GM21360 (cell line): ENCODE data around the gene PRDM8.
"Not testable (repeated sequence)": the region's sequence is repeated elsewhere in the genome, so short reads cannot be mapped to it uniquely, and the experiment has no call there.

Source experiments
- ATAC-seq: cut with Tn5 transposase; IDR thresholded peaks from one replicate; pipeline ENCODE4 v1.9.1; 2021; ENCODE audit warnings: mild to moderate bottlenecking, moderate library complexity; ENCODE audit not compliant: unreplicated experiment

PRDM8 gene

GRCh38 chr4:80225595-80225994, 28.3 kb downstream of the PRDM8 start:
- ATAC-seq, result no peak

GRCh38 chr4:80226094-80226493, 28.8 kb downstream of the PRDM8 start:
- ATAC-seq, result no peak

- no peak for ATAC-seq
These were observed 31.2 kb downstream of the PRDM8 start for GRCh38 chr4:80228460-80228859.

- ATAC-seq, result no peak
These were observed 31.8 kb downstream of the PRDM8 start for GRCh38 chr4:80229128-80229527.

GRCh38 chr4:80229590-80229989, 32.3 kb downstream of the PRDM8 start:
- peak; percentile 75 for ATAC-seq

GRCh38 chr4:80231180-80231579, 33.9 kb downstream of the PRDM8 start:
- ATAC-seq, result no peak

- ATAC-seq, result no peak
These were observed 35.5 kb downstream of the PRDM8 start for GRCh38 chr4:80232707-80233370.

GRCh38 chr4:80233390-80233789, 36.1 kb downstream of the PRDM8 start:
- ATAC-seq, result no peak

GRCh38 chr4:80235451-80235850, 38.1 kb downstream of the PRDM8 start:
- ATAC-seq, result no peak

GRCh38 chr4:80237992-80238391, 40.7 kb downstream of the PRDM8 start:
- no peak for ATAC-seq

- ATAC-seq, result no peak
These were observed 42.3 kb downstream of the PRDM8 start for GRCh38 chr4:80239480-80240150.

- no peak for ATAC-seq
These were observed 43.7 kb downstream of the PRDM8 start for GRCh38 chr4:80240976-80241375.

- no peak for ATAC-seq
These were observed 46.1 kb downstream of the PRDM8 start for GRCh38 chr4:80243274-80244018.

GRCh38 chr4:80247484-80247883, 50.2 kb downstream of the PRDM8 start:
- not testable (repeated sequence) for ATAC-seq

- ATAC-seq, result no peak
These were observed 51.8 kb downstream of the PRDM8 start for GRCh38 chr4:80249144-80249543.

GRCh38 chr4:80252427-80252826, 55.1 kb downstream of the PRDM8 start:
- ATAC-seq, result no peak

- no peak for ATAC-seq
These were observed 55.6 kb downstream of the PRDM8 start for GRCh38 chr4:80252953-80253352.

- no peak for ATAC-seq
These were observed 56.2 kb downstream of the PRDM8 start for GRCh38 chr4:80253510-80253909.
